Ovary (tissue), 3 donors: ENCODE measurements around the gene SART1.

ENCODE experiments used
- EP300 ChIP-seq: sonication (generic); formaldehyde crosslinking; IDR thresholded peaks from one replicate; pipeline ENCODE4 v1.6.1; 2017; ENCODE audit warnings: antibody characterized with exemption
- POLR2A ChIP-seq: fragments of 450-650 bp; IDR thresholded peaks from one replicate; pipeline ENCODE4 v1.6.1; 2017; ENCODE audit warnings: antibody characterized with exemption, mild to moderate bottlenecking, moderate library complexity
- TF ChIP-seq, protein P1 (sequence below), 3 donors: fragments of 450-650 bp in 2 of 3; fragments of 200-600 bp in 1 of 3; IDR thresholded peaks; one replicate each; pipeline versions ENCODE4 v1.5.1 to v1.8.0; 2016 to 2022; ENCODE audit warnings: antibody characterized with exemption in 3 of 3, mild to moderate bottlenecking in 1 of 3
- donor health status: DM: no; HTN: no; CAD: no.

- no peak for TF ChIP-seq POLR2A
- TF ChIP-seq, protein P1, sequence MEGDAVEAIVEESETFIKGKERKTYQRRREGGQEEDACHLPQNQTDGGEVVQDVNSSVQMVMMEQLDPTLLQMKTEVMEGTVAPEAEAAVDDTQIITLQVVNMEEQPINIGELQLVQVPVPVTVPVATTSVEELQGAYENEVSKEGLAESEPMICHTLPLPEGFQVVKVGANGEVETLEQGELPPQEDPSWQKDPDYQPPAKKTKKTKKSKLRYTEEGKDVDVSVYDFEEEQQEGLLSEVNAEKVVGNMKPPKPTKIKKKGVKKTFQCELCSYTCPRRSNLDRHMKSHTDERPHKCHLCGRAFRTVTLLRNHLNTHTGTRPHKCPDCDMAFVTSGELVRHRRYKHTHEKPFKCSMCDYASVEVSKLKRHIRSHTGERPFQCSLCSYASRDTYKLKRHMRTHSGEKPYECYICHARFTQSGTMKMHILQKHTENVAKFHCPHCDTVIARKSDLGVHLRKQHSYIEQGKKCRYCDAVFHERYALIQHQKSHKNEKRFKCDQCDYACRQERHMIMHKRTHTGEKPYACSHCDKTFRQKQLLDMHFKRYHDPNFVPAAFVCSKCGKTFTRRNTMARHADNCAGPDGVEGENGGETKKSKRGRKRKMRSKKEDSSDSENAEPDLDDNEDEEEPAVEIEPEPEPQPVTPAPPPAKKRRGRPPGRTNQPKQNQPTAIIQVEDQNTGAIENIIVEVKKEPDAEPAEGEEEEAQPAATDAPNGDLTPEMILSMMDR (IDR thresholded peaks at IDR 0.05), result no peak
- no peak for TF ChIP-seq EP300
These were observed 6.8 kb upstream of the SART1 start for GRCh38 chr11:65954771-65955170.
